Stimulated activated CD4-positive, alpha-beta T cell treated with anti-CD3 and anti-CD28 coated beads, TNF-alpha, amount 100 ng/mL, for 48 hours (primary cell): ENCODE data around the gene COL24A1.
"Not testable (repeated sequence)": the region's sequence is repeated elsewhere in the genome, so short reads cannot be mapped to it uniquely, and the experiment has no call there.

ENCODE experiments used
- DNase-seq, 3 donors: peaks; one replicate each; pipeline ENCODE4 v3.0.0-alpha.2; 2020; ENCODE audit warnings: low read depth in 3 of 3

COL24A1 gene

DNA sequence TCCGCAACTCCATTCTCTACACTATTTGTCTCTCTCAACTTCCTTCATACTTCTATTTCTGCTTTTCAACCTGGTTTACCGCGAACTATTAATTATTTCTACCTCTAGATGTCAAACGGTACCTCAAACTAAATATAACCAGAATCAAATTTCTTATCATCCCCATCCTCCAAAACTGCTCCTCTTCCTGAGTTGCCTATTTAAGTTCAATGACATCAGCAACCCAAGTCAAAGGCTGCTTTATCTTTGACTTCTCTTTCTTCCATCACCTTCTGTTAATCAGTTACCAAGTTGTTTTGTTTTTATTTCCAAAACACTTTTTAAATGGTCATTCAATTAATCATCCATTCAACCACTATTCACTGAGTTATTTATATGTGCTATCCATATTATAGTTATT lies 171.9 kb downstream of the COL24A1 start:
- DNase-seq: no peak

DNA sequence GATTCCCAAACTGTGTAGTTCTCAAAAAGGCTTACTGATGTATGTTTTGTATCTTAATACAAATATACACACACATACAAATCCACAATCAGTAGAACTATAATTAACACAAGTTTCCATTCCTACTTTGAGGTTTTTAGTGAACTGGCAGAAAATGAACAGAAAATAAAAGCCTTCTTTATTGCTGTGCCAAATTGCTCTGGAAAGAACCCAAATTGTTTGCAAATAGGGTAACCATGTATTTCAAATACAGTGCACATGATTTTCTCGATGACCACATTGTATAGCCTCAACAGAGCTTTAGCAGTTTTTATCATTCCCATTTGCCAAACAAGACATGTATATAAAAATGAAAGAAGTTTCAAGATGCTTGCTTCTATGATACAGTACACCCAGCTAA lies 173.3 kb downstream of the COL24A1 start:
- no peak for DNase-seq

DNA sequence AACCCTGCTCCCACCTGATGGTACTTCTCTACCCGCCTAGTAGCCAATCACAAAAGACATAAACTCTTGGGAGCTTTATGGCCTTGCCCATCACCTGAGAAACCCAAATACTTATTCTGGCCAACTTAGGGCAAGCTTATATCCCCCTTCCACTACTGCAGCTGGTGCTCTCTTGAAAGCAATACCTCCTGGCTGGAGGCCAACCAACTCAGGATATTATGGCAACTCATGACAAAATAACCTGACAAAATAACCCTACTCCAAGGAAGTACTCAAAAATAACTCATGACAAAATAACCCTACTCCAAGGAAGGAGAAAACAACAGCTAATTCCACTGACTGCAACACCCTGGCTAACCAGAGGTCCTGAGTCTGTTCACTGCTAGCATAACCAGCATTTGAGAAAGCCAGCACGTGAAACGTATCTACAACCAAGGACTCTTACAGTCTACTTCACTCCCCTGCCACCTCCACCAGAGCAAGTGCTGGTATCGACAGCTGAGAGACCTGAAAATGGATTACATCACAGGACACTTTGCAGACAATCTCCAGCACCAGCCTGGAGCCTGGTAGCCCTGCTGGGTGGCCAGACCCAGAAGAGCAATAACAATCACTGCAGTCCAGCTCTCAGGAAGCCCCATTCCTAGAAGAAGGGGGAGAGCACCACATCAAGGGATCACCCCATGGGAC lies 179.9 kb downstream of the COL24A1 start:
- DNase-seq: no peak

DNA sequence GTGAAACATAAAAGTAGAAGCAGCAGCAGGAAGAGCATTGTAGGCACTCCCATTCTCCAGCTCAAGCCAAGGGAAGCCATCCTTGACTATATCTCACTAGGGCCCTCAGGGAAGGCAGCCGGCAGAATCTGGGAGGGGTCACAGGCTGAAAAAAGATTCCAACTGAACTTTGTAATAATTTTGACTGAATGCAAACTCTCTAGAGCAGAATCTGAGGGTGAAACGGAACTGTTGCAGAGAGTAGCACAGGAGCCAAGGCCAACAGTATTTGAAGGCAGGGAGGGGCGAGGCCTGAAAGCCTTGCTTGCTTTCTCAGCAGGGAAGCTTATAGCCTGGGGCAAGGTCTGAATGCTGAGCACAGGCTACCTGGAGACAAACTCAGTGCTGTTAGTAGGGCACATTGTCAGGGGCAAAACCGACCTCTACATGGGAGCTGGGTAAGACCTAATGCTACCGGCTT lies 180.6 kb downstream of the COL24A1 start:
- no peak for DNase-seq

DNA sequence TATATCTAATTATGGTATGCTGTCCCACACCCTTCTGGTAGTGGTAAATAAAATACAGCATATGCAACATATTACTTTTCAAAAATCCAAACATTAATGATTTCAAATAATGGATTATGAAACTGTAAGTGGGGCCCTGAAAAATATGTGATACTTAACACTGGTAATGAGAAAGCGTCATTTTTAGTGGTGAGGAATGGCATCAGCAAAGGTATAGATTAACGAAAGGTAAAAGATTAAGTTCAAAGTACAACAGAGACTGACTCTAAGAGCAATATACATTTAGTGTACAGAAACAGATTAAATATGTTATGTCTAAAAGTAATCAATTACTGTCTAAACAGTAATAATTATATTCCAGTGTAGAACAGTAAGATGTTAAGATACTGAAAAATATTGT lies 194.1 kb downstream of the COL24A1 start:
- no peak for DNase-seq

DNA sequence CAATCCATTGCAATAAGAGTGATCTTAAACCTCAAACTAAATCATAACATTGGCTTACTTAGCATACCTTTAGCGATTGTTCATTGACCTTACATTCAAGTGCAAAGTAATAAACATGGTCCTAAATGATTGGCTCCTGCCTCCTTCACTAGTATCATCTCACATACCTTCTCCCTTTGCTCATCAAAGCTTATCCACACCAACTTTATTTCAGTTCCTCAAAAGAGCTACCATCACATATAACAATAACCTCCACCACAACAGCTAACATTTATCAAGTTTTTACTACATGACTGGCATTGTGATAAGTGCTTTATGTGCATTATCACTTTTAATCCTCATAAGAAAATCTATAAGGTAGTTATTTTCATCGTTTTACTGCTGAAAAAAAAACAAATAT lies 198.8 kb downstream of the COL24A1 start:
- no peak for DNase-seq

DNA sequence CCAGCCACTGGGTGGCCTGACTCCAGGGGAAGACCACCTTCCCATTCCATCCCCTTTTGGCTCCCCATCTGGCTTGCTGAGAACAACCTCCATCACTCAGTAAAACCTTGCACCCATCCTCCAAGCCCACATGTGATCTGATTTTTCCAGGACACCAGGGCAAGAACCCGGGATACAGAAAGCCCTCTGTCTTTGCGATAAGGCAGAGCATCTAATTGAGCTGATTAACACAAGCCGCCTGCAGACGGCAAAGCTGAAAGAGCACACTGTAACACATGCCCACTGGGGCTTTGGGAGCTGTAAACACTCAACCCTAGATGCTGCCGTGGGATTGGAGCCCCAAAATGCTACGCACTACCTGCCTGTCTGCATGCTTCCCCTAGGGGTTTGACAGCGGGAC lies 201.4 kb downstream of the COL24A1 start:
- not testable (repeated sequence) for DNase-seq

DNA sequence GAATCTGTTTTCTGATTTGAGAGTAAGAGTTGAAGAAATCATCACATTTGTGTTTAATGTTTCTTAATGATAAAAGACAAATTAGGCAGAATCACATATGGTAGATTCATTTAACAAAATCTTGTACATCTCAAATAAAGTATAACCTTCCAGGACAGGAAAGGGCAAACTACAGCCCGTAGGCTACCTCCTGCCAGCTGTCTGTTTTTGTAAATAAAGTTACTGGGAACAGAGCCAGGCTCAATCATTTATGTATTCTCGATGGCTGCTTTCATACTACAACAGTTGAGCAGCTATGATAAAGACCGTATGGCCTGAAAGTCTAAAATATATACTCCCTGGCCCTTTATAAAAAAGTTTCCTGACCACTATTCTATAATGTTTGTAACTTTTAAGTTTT lies 204.1 kb downstream of the COL24A1 start:
- DNase-seq: no peak

DNA sequence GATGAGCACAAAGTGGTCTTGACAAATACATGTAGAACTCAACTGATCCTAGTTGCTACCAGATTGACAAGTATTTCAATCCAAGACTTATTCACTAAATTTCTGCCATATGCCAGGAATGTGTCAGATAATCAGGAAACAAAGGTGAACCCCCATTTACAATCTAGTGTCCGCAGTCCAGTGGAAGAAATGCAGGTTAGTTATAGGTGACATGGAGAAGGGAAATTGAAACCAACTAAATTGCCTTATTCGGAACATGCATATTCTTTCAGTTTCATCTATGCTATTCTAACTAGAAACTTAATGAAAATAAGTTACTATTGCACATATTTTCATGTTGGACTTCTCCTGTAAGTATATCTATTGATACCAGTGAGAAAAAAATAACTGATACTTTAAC lies 209.4 kb downstream of the COL24A1 start:
- DNase-seq: no peak

DNA sequence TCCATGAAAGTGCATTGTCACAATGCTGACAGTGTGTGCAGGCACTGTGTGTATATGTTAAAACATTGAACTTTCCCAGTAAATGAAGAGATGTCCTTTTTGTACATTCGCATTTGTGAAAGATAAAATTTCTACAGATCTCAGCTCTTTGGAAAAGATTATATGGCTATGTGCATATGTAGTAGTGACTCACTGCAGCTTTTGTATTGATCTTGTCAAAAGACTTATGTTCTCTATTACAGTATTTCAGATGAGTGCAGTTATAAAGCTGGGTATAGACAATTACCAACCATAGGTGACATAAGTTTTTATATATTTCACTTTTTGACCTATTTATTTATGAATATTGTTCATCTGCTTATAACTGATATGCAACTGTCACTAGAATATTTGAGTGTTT lies 212.6 kb downstream of the COL24A1 start:
- DNase-seq: no peak

DNA sequence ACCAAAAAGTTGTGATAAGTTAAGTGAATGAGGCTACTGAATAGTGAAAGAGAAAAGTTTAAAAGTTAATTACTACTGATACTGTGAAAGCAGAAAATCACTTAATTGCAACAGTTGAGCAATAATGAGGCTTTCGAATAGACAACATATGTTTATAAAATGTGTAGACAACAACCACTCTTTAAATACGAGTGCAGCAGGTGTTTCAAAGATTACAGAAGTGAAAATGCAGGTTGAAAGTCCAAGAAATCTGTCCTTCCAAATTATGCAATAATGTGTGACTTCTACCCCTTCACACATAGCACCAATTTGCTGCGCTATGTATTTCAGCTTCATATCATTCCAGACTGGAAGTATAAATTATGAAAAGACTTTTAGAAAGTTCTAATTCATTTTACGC lies 213.0 kb downstream of the COL24A1 start:
- no peak for DNase-seq

DNA sequence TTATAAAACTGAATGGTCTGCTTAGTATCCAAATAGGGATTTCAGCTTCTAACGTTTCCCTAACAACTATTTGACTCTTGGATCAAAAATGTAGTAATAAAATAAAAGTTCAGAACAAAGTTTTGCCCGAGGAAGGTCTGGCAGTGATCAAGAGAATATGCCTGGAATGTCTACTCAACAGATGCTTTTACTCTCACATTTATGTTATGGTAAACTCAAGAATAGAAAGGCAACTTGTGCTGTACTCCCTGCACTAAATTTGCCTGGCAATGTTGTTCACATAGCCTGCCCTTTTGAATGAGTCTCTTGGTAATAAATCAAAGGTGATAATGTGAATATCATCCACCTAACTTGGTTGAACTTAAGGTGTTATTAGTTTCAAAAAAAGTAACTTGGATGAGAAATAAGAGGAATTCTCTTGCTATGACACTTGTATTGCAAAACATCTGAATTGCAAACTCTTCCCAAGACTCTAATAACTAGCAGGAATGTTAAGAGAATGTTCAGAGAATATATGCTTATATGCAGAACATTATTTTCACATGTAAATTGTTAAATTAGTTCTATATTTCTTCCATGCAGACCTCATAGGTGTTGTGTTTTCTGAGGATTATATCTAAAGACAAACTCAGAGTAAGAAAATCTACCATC lies 215.8 kb downstream of the COL24A1 start:
- no peak for DNase-seq

DNA sequence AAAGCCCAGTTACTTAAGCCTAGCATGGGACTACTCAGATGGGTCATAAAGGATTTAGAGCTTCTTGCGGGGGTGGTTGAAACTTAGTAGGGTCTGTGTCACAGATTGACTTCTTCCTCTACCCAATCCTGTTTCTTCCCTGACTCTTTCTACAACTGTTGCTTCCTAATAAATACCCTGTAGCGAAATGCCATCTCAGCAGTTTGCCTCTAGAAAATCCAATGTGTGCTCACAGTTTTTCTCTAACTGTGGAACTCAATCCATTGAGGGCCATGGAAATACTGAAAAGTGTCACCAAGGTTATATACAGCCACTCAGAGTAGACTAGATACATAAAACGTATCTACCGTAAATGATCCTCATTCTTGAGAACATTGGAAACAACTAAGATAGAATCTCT lies 217.7 kb downstream of the COL24A1 start:
- DNase-seq: no peak

DNA sequence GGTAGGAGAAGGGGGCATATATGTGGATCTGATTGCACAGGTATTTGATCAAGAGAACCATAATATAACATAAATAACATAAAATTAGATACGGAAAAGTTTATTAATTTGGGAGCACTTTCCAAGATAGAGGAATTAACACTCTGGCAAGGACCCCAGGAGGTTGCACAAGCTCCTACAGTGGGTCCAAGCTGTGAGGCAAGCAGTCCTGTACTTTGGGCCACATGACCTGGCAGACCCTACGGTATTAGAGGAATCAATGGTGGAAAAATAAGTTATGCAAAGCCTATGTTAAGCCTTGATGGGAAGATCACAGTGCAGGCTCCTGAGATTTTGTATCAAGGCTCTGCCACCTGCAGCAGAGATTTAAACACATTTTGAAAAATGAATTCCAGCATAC lies 220.1 kb downstream of the COL24A1 start:
- no peak for DNase-seq

DNA sequence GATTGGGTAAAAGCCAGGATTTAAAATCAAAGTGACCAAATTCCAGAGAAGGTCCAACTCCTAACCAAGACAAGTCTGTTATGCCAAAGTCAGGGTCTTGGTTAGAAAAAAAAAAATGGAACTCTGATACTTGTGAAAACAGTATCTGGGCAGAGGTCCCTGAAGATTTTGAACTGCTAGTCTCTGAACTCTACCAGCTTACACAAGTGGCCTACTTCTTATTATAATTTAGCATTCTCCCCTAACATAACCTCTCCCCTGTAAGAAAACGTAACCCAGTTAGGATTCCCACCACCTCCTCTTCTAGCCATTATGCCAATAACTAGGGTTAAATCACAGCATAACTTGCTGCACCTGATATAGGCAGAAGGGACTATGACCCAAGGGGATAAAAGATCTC lies 220.5 kb downstream of the COL24A1 start:
- no peak for DNase-seq

DNA sequence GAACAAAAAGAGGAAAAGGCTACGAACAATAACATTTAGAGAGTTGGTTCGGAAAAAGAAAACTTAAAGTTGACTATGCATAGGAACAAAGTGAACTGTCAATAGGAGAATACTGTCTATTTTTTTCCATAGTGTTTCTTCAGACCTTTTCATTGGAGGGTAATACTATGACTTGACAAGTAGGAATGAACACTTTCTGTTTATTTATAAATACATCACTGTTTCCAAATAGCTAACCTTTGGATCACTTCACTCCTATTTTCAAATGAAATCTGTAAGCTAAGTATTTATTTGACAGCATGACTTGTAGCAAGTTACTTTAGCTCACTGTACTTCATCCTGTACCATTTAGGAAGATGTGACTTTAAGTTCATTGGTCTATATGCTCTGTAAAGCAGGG lies 221.3 kb downstream of the COL24A1 start:
- DNase-seq: no peak

DNA sequence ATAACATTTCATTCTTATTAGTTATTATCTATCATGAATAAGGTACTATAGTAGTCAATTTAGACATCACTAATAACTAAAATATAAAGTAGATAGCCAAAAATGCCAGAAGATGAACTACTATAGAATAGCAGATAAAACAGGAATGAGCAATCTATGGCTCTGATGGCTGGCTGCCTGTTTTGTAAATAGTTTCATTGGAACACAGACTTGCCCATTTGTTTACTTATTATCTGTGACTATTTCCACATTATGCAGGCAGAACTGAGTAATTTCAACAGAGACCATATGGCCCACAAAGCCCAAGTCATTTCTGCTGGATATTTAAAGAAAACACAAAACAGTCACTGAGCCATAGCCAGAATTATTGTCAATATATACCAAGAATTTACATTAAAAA lies 222.1 kb downstream of the COL24A1 start:
- no peak for DNase-seq

DNA sequence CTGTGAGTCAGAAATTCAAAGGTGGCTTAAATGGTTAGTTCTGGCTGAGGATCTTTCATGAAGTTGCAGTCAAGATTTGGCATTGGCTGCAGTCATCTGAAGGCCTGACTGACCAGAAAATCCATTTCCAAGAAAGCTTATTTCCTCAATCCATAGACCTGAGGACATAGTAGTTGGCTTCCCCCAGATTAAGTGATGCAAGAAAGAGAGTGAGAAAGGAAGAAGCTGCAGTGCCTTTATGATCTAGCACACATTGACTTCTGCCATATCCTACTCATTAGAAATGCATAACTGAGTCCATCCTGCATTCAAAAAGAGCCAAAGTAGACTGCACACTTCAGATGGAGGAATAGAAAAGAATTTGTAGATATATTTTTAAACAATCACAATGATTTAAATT lies 222.6 kb downstream of the COL24A1 start:
- no peak for DNase-seq

DNA sequence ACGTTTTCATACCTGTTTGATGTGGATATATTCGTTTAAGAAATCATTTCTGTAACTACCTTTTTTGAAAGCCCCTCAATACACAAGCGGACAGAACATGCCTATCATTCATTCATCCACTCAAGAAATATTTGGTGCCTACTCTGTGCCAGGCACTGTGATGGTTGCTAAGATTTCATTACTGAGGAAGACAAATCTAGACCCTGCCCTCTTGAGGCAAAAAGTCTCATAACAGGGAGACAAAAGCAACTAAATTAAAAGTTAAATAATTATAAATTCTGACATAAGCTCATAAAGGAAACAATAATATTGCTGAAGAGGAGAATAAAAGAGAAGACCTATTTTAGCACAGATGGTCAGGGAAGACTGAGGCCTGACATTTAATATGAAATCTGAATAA lies 244.8 kb downstream of the COL24A1 start:
- DNase-seq: no peak

DNA sequence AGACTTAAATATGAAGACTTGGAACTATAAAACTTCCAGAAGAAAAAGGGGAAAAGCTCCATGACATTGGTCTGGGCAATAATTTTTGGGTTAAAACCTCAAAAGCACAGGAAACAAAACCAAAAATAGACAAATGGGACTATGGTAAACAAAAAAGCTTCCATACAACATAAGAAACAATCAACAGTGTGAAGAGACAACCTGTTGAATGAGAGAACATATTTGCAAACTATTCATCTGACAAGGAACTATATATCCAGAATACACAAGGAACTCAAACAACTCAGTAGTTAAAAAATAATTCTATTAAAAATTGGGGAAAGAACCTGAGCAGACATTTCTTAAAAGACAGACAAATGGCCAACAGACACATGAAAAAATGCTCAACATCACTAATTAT lies 255.7 kb downstream of the COL24A1 start:
- DNase-seq: no peak

DNA sequence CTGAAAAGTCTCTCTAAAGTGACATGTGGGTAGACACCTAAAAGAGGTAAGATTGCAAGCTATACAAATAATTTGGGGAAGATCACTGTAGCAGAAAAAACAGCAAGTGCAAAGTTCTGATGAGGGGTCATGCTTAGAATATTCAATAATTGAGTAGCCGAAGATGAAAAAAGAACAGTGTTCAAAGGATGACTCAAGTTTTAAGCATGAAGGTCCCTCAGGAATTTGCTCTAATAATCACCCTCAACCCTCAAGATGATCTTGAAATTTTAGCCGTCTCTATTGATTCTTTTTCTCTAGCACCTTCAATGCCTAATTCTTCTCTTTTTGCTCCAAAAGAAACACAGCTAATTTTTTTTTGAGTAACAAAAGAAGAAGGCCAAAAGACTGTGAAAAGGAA lies 257.7 kb downstream of the COL24A1 start:
- DNase-seq: no peak

DNA sequence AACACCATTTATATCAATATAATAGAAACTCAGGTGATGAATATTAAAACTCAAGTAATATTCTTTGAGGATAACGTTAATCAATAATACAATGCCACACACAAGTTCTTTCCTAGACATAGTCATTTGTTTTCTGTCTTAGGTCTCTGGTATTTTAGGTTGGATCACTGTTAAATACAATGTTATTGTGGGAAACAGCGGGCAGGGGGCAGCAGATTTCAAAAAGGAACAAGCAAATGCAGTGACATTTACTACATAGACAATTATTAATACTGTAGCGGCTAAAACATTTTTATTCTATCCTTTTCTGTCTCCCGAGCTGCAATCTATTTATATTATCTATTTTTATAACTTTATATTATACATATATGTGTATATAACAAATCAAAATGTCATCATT lies 261.9 kb downstream of the COL24A1 start:
- no peak for DNase-seq

DNA sequence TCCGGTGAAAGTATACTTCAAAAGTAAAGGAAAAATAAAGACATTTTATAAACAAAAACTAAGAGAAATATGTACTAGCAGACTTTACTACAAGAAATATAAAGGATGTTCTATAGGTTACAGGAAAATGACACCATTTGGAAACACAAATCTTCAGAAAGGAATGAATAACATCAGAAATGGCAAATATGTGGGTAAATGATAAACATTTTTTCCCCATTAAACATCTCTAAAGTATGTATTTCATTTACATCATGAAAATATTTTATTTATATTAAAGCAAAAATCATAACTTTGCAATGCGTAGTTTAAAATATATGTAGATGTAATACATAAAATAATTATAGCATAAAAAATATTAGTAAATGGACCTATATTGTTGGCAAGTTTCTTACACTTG lies 264.2 kb downstream of the COL24A1 start:
- DNase-seq: no peak

DNA sequence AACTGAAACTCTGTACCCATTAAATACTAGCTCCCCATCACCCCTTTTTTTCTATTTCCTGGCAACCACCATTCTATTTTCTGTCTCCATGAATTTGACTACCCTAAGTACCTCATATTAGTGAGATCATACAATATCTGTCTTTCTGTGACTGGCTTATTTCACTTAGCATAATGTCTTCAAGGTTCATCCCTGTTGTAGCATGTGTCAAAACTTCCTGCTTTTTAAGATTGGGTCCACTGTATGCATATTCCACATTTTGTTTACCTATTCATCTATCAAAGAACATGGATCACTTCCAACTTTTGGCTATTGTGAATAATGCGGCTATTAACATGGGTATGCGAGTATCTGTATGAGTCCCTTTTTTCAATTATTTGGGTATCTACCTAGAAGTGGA lies 266.7 kb downstream of the COL24A1 start:
- no peak for DNase-seq
